HG02588 (cell line): ENCODE results near the gene PIK3C3.
"Not testable (repeated sequence)": the region's sequence is repeated elsewhere in the genome, so short reads cannot be mapped to it uniquely, and the experiment has no call there.

Experiments
- ATAC-seq: cut with Tn5 transposase; IDR thresholded peaks from one replicate; pipeline ENCODE4 v1.9.1; 2021; ENCODE audit warnings: mild to moderate bottlenecking, moderate library complexity; ENCODE audit not compliant: unreplicated experiment

PIK3C3 gene

GRCh38 chr18:42018831-42019230 is 63.8 kb downstream of the PIK3C3 start:
- no peak for ATAC-seq

- ATAC-seq, result no peak
Observed at GRCh38 chr18:42024131-42024530, 69.1 kb downstream of the PIK3C3 start.

GRCh38 chr18:42025491-42025890 is 70.5 kb downstream of the PIK3C3 start:
- peak; percentile 16 for ATAC-seq

- peak; percentile 93 for ATAC-seq
Observed at GRCh38 chr18:42025974-42026625, 71.1 kb downstream of the PIK3C3 start.

- ATAC-seq, result no peak
Observed at GRCh38 chr18:42028247-42028832, 73.3 kb downstream of the PIK3C3 start.

GRCh38 chr18:42029092-42029491 is 74.1 kb downstream of the PIK3C3 start:
- ATAC-seq, result no peak

- no peak for ATAC-seq
Observed at GRCh38 chr18:42030586-42031182, 75.7 kb downstream of the PIK3C3 start.

GRCh38 chr18:42032447-42032846 is 77.4 kb downstream of the PIK3C3 start:
- no peak for ATAC-seq

GRCh38 chr18:42033137-42033810 is 78.2 kb downstream of the PIK3C3 start:
- no peak for ATAC-seq

GRCh38 chr18:42038936-42039335 is 83.9 kb downstream of the PIK3C3 start:
- no peak for ATAC-seq

GRCh38 chr18:42039396-42039795 is 84.4 kb downstream of the PIK3C3 start:
- no peak for ATAC-seq

GRCh38 chr18:42041793-42042192 is 86.8 kb downstream of the PIK3C3 start:
- ATAC-seq, result no peak

- no peak for ATAC-seq
Observed at GRCh38 chr18:42045346-42045745, 90.3 kb downstream of the PIK3C3 start.

- ATAC-seq, result no peak
Observed at GRCh38 chr18:42047721-42048120, 92.7 kb downstream of the PIK3C3 start.

- ATAC-seq, result no peak
Observed at GRCh38 chr18:42048158-42048557, 93.1 kb downstream of the PIK3C3 start.

GRCh38 chr18:42049536-42049935 is 94.5 kb downstream of the PIK3C3 start:
- ATAC-seq, result not testable (repeated sequence)

- ATAC-seq, result no peak
Observed at GRCh38 chr18:42051411-42051810, 96.4 kb downstream of the PIK3C3 start.

- ATAC-seq, result no peak
Observed at GRCh38 chr18:42052122-42052708, 97.2 kb downstream of the PIK3C3 start.

- peak; percentile 78 for ATAC-seq
Observed at GRCh38 chr18:42053188-42053781, 98.3 kb downstream of the PIK3C3 start.

- no peak for ATAC-seq
Observed at GRCh38 chr18:42064109-42064508, 109.1 kb downstream of the PIK3C3 start.

GRCh38 chr18:42067518-42067917 is 112.5 kb downstream of the PIK3C3 start:
- ATAC-seq, result no peak
